CD4-positive, alpha-beta T cell treated with Interleukin-21 for 1 hour (primary cell): ENCODE data around the gene SLC35A2.
"Not testable (repeated sequence)": the region's sequence is repeated elsewhere in the genome, so short reads cannot be mapped to it uniquely, and the experiment has no call there.

Experiments
- DNase-seq: peaks from one replicate; pipeline ENCODE4 v3.0.0-alpha.2; 2020

Gene SLC35A2

DNA sequence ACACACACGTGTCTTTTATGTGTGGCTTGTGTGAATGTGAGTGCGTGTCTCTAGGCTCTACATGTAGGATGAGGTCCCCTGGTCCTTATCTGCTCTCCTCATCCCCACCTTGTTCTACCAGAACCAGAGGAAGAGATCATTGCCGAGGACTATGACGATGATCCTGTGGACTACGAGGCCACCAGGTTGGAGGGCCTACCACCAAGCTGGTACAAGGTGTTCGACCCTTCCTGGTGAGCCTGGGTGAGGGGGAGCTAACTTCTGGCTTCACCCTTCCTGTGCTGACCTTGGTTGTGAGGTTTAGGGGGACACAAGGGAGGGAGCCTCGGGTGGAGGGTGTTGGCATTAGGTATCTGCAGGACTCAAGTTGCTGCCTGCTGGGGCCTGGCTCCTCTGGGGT lies 10.4 kb downstream of the SLC35A2 start:
- no peak for DNase-seq

DNA sequence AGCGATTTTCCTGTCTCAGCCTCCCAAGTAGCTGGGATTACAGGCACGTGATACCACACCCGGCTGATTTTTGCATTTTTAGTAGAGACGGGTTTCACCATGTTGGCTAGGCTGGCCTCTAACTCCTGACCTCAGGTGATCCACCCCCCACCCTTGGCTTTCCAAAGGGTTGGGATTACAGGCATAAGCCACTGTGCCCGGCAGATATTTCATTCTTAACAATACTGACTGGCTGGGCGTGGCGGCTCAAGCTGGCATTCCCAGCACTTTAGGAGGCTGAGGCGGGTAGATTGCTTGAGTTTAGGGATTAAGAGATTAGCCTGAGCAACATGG lies 12.4 kb downstream of the SLC35A2 start:
- DNase-seq, result no peak

DNA sequence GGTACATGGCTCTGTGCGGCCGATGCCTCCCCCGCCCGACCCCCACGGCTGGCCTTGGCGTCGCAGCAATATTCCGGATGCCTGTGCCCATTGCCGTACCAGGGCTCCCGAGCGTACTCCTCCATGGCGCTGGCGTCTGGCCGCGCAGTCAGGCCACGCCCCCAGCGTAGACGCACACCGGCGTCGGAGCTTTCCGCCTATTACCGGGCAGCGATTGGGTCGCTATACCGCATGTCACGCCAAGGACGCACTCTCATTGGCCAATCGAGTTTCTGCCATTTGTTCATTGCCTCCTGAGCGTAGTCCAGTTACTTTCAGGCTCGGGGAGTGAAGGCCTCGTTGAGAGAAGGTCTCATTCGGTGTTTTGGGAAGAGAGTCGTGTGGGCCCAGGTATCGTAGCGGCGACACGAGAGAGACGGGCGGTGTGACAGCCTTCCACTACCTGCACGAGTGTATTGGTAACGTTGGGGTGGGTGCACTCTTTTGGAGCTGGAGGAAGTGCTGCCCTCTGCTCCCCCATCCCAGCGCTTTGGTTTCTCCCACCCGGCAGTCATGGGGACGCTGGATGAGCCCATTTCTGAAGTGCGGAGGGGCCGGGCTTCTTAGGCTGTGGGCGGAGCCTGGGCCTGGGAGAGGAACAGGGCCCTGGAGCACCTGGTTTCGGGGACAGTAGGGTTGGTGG lies 13.7 kb downstream of the SLC35A2 start, which contains the start of the genes PQBP1 and TIMM17B:
Gene PQBP1 (plus strand): TSS at position 306 of the 682 bp plus-strand sequence. CDS start 580 bp downstream, outside the sequence.
Gene TIMM17B (minus strand): TSS at position 144 of the 682 bp plus-strand sequence. CDS start 19 bp downstream, at position 125.
- DNase-seq, result peak; percentile 94

DNA sequence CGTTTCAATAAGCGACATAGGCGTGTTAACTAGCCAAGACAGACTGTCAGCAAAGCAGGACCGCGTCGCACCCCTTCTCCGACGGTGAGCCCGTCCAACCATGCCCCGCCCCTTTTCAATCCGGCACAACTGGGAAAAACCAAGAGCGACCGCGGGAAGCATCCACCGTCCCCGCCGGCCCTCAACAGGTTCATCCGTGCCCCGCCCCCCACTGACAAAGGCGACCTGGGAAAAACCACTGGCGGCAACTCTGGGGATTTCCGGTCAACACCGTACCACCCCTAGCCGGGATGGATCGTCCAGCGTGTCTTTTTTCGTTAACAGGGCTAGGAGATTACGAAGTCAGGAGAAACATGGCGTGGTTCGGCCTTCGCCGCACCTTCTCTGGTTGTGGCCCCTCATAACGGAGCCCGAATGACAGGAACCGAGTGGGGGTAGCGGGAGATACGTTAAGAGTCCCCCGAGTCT lies 14.3 kb downstream of the SLC35A2 start:
- peak; percentile 83 for DNase-seq

DNA sequence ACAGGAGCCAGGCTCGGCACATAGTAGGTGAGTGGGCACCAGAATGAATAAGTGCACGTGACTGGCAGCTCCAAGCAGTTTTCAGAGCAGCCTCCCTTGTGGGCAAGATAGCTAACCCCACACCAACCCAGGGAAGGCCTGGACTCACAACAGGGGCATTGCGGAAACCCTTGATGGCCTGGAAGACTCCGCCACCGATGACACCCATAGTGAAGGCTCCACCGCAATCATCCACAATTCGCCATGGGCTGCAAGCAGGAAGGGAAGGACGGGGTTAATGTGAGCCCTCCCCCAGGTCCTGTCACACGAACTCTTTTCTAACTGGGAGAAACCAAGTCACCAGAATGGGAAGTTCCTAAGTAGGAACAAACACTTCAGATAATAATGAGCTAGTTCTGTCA lies 14.8 kb downstream of the SLC35A2 start:
- DNase-seq, result no peak

DNA sequence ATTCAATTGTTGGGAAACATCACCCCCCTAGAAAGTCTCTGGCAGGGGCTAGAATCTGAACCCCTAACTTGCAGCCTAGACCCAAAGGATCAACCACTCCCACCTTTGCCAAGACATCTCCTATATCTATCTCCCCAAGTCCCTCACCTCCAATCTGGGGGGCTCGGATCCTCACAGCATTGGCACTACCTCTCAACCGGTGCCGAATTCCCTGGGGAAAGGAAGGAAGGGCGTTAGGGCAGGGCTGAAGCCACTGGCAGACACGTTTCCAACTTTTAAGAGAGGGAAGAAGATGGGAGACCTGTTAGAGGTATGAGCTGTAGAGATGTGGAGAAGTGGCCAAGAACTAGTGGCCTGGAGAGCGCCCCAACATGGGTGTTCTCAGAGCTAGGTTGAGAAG lies 16.6 kb downstream of the SLC35A2 start:
- no peak for DNase-seq

DNA sequence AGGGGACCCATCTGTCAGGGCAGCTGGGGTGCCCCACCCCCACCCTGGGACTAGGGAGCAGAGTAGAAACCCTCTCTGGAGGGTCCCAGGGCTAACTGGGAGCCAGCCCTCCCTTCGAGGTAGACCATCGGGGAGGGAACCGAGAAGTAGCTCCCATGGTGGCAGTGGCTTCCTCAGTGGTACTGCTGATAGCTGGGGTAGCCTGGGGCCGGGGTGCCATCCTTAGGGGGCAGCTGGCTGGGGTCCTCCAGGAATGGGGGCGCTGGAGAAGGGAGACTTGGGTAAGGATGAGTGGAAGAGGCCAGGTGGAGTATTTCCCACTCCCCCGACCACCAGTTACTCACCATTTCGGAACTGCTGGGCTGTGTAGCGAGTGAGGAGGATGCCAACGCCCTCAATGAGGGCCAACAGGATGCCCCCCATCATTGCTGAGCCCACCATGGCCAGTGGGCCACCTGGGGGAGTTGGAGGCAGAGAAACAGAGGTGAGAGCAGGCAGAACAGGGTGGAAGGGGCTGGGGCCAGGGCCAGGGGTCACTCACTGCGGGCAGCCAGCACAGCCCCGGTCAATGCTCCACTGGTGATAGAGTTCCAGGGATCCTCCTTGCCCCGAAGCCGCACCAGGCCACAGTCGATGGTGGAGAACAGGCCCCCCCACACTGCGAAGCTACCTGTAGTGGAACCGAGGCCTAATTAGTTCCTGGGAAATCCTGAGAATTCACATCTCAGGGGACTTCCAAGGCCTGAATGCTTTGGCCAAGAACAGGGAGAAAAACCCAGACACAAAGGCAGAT lies 17.7 kb downstream of the SLC35A2 start:
- no peak for DNase-seq

DNA sequence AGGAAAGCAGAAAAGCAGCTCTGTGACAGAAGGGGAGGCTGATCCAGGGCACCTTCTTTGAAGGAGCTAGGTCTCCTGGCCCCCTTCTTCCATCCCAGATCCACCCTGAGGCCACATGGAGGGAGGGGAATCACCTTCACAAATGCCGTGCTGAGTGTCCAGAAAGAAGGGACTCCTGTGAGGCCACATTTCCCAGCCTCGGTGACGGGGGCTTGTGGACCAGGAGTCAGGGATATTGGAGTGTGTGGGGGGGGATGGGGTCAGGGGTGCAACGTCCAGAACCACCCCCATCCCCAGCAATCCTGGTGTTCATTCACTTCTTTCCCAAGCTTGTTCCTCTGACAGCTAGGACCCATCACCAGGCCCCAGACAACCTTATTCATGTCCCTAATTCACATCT lies 18.6 kb downstream of the SLC35A2 start:
- DNase-seq, result no peak

DNA sequence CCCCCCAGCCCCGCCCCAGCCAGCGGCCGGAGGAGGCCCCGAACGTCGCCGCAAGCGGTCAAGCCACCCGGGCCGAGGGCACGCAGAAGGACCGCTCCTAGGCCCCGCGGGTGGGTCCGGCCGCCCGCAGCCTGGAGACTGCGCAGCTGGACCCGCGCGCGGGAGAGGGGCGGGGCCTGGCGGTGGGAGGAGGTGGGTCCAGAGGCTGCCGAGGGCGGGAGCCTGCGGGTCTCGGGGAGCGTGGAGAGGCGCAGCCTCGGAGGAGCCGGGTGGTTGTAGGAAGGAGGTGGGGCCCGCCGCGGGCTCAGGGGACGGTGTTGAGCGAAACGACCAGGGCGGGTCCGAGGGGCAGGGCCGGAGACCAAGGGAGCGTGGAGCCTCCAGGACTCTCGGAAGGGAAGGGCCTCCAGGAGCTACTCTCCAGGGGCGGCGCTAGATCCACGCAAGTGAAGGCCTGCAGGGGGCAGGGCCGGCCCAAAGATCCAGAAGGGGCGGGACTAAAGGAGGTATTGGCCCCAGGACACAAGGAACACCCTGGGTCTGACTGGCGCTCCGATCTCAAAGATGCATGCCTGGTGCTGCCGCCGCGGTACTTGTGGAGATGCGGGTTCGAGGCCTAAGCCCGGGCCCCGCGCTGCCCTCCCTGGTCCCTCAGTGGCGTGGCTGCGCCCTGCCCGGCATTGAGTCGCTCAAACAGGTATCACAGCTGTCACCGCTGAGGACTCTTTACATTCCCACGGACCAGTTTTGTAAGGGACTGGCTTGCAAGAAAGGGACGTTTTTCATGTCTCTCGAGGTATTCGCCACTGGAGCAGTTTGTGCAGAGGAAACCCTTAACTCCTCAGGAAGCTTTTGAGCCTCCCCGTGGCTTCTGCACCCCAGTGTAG lies 19.8 kb downstream of the SLC35A2 start:
- peak; percentile 84 for DNase-seq

DNA sequence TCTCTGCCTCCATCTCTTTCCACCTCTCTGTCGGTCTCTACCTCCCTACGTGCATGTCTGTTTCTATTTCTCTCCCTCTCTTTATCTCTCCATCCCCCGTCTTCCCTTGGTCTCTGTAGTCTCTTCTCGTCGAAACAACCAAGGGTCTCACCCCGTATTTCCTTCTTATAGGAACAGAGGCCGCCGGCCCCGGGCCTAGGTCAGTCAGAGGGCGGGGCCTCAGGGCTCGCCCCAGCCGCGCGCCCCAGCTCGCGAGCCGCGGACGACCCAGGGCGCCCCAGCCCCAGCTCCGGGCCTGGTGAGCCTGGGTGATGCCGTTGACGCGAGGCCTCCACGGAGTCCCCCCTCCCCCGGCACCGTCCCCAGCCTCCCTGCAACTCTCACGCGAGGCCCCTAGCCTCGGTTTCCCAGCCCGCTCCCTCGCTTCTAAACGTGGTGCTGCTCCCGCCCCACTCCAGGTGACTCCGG lies 20.5 kb downstream of the SLC35A2 start:
- no peak for DNase-seq

DNA sequence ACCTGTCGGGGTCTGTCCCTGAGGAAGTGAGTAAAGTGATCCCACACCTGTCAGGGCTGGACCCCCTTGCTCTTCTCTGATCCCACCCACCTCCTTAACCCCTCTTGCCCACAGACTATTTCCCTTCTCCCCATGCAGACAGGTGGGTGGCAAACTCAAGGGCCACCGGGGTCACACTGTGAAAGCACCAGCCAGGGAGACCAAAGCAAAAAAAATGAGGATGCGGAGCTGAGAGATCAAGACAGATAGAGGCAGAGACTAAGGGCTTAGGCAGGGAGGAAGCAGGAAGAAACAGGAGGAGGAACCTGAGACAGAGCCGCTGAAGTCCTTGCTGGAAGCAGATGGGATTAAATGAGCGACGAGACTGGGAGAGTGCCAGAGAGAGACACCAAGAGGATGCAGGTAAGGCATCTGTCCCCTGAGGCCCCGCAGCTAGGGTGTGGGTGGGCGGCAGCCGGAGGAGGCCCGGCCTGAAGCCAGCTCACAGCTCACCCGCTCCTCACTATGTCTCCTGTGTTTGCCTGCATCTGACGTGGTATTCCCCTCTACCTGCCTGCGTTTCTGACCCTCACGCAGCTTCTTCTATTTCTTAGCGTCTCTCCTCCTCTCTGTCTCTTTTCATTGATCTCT lies 21.0 kb downstream of the SLC35A2 start:
- no peak for DNase-seq

DNA sequence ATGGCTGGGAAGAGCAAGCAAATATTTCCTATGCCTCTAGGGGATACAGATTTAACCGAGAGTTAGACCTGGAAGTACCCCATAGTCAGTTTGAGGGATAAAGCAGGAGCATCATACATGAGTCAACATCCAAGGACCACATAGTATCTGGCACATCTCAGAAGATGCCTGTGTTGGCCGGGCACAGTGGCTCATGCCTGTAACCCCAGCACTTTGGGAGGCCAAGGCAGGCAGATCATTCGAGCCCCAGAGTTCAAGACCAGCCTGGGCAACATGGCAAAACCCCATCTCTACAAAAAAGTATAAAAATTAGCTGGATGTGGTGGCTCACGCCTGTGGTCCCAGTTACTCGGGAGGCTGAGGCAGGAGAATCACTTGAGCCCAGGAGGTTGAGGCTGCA lies 24.9 kb downstream of the SLC35A2 start:
- not testable (repeated sequence) for DNase-seq

DNA sequence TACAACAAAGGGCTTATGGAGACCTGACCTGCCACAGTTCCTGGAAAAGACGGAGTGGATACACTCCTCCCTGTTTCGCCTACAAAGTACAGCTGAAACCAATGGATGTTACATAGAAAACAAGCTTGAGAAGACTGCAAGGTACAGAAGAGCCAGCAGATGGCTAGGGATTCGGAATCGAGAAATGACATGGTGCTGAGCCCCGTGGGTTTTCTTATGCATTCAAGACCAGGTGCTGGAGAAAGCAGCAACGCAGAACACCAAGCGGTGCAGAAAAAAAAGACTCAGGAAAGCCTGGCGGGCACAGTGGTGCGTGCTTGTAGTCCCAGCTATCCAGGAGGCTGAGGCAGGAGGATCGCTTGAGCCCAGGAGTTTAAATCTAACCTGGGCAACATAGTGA lies 27.7 kb downstream of the SLC35A2 start:
- DNase-seq, result no peak

DNA sequence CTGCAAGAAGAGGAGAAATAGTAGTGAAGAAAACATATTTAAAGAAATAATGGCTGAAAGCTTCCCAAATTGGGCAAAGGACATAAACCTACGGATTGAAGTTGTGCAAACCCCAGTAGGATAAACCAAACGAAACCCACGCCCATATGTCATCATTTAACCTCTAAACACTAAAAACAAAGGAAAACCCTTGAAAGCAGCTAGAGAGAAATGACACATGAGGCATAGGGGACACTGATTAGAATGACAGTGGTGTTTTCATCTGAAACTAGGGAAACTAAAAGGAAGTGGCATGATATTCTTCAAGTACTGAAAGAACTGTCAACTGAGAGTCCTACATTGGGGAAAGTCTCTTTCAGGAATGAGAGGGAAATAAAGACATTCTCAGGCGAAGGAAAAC lies 34.5 kb downstream of the SLC35A2 start:
- not testable (repeated sequence) for DNase-seq

DNA sequence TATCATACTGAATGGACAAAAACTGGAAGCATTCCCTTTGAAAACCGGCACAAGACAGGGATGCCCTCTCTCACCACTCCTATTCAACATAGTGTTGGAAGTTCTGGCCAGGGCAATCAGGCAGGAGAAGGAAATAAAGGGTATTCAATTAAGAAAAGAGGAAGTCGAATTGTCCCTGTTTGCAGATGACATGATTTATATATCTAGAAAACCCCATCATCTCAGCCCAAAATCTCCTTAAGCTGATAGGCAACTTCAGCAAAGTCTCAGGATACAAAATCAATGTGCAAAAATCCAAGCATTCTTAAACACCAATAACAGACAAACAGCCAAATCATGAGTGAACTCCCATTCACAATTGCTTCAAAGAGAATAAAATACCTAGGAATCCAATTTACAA lies 39.4 kb downstream of the SLC35A2 start:
- not testable (repeated sequence) for DNase-seq

DNA sequence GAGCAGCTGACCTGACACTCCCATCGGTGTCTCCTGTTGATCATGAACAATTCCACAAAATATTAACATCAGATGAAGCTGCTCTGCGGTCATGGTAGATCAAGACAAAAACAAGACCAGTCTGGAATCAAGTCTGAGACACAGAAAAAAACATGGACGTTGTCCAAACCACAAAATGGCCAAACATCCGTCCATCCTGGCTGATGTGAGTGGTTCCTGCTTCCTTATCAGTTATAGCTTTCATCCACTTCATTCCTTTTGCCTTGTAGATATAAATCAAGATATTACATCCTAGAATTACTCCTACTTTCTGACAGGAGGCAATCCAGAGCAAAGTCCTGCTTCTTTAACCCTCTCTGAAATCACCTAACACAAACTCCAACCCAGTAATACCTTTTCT lies 47.2 kb downstream of the SLC35A2 start:
- no peak for DNase-seq

DNA sequence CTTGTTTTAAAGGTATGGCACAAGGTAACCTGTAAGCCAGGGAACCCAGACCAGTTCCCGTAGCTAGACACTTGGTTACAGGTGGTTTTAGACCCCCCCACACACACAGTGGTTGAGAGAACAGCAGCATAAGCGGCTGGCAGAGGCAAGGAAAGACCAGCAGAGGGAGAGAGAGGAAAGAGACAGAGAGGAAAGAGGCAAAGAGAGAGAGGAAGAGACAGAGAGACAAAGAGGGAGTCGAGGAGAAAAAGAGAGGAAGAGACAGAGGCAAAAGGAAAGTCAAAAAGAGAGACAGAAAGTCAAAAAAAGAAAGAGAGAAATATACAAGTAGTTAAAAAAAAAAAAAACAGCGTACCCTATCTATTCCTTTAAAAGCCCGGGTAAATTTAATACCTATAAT lies 56.5 kb downstream of the SLC35A2 start:
- DNase-seq, result peak; percentile 32

DNA sequence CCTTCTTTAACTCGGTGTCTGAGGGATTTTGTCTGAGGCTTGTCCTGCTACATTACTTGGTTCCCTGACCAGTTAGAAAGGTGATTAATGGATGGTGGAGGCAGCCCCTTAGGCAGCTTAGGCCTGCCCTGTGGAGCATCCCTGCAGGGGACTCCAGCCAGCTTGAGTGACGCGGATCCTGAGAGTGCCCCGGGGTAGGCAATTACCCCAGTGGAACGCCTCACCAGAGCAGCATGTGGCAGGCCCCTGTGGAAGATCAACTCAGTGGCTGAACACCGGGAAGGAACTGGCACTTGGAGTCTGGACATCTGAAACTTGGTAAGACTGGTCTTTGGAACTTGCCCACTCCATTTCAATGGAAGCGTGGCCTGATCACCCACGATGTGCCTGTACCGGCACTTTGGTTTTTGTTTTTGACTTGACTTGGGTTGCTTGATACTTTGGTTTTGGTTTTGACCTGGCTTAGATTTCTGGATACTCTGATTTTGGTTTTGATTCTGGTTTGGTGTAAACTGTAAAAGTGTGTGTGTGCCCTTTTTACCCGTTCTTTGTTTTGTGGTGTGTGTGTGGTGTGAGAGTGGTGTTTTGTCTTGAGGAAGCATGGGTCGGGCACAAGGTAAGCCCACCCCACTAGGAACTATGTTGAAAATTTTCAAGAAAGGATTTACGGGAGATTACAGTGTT lies 57.2 kb downstream of the SLC35A2 start:
- DNase-seq, result not testable (repeated sequence)

DNA sequence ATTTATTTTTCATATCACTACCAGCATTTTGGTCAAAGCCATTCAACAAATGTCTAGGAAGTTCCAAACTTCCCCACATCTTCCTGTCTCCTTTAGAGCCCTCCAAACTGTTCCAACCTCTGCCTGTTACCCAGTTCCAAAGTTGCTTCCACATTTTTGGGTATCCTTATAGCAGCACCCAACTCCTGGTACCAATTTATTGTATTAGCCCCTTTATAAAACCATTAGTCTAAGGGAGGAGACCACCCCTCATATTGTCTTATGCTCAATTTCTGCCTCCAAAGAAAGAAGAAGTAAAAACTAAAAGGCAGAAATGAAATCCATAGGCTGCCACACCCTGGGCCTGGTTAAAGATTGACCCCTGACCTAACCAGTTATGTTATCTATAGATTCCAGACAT lies 58.0 kb downstream of the SLC35A2 start:
- DNase-seq, result not testable (repeated sequence)
